Esophagus muscularis mucosa (tissue), 4 donors: Measurements from ENCODE around the gene STK4. TPM values are rescaled to one million over a fixed set of nuclear protein-coding genes. Genes with fewer than 3 reads are reported as not detected.

Experiments used
- DNase-seq: peaks from one replicate; pipeline ENCODE4 v3.0.0-alpha.2; 2017; ENCODE audit errors: extremely low spot score
- H3K27ac ChIP-seq, 4 donors: fragments of 200-600 bp; sonication (generic); replicated peaks in 1 of 4; 1 replicate in 3 of 4; 2 replicates in 1 of 4; pipeline ENCODE4 v1.5.1; 2016 to 2019; ENCODE audit warnings: mild to moderate bottlenecking in 1 of 4
- H3K27me3 ChIP-seq, 4 donors: fragments of 200-600 bp; sonication (generic); one replicate each; pipeline versions ENCODE4 v1.5.1 to v1.6.0; 2016 to 2019
- H3K36me3 ChIP-seq, 4 donors: fragments of 200-600 bp; sonication (generic); one replicate each; pipeline ENCODE4 v1.5.1; 2016 to 2019
- H3K4me1 ChIP-seq, 4 donors: fragments of 200-600 bp; sonication (generic); one replicate each; pipeline ENCODE4 v1.5.1; 2016 to 2019
- H3K4me3 ChIP-seq, 4 donors: fragments of 200-600 bp; sonication (generic); 1 replicate in 2 of 4; 2 replicates in 2 of 4; pipeline ENCODE4 v1.5.1; 2016 to 2019; ENCODE audit warnings: mild to moderate bottlenecking in 4 of 4, moderate library complexity in 1 of 4
- H3K9me3 ChIP-seq, 4 donors: fragments of 200-600 bp; sonication (generic); 1 replicate in 3 of 4; 2 replicates in 1 of 4; pipeline ENCODE4 v1.5.1; 2016 to 2019
- EP300 ChIP-seq: sonication (generic); formaldehyde crosslinking; IDR thresholded peaks from one replicate; pipeline ENCODE4 v1.6.1; 2017; ENCODE audit warnings: antibody characterized with exemption
- POLR2A ChIP-seq: fragments of 450-650 bp; IDR thresholded peaks from one replicate; pipeline ENCODE4 v1.6.1; 2017; ENCODE audit warnings: antibody characterized with exemption, moderate library complexity, mild to moderate bottlenecking, low read depth
- POLR2AphosphoS5 ChIP-seq, 2 donors: sonication (generic); formaldehyde crosslinking; IDR thresholded peaks; one replicate each; pipeline ENCODE4 v1.6.1; 2017; ENCODE audit warnings: antibody characterized with exemption in 2 of 2
- WGBS: methylation state at CpG from one replicate; pipeline ENCODE4 v1.1.5; 2018; 5-methylcytosine and 5-hydroxymethylcytosine counted together
- intact Hi-C: fragments of 100-400 bp; cut with DNase I; formaldehyde crosslinking; loops from one replicate; pipeline ENCODE4 v1.15.1; 2023
- total RNA-seq, 4 donors: library from RNA; depleted of rRNA; stranded (reverse); fragments of >200 nt; gene quantifications; one replicate each; pipeline versions ENCODE4 v1.1.0 to v1.2.1, GENCODE V29; 2016
- TF ChIP-seq, protein P1 (sequence below), 3 experiments: fragments of 200-600 bp in 2 of 3; fragments of 450-650 bp in 1 of 3; sonication (generic) in 2 of 3; IDR thresholded peaks; one replicate each; pipeline ENCODE4 v1.5.1; 2017 to 2019; ENCODE audit warnings: antibody characterized with exemption in 3 of 3, mild to moderate bottlenecking in 2 of 3, moderate library complexity in 1 of 3

STK4 gene
- total RNA-seq, 4 donors from 2014 or later = 26.0 to 31.6 (median 27.7) TPM

DNA sequence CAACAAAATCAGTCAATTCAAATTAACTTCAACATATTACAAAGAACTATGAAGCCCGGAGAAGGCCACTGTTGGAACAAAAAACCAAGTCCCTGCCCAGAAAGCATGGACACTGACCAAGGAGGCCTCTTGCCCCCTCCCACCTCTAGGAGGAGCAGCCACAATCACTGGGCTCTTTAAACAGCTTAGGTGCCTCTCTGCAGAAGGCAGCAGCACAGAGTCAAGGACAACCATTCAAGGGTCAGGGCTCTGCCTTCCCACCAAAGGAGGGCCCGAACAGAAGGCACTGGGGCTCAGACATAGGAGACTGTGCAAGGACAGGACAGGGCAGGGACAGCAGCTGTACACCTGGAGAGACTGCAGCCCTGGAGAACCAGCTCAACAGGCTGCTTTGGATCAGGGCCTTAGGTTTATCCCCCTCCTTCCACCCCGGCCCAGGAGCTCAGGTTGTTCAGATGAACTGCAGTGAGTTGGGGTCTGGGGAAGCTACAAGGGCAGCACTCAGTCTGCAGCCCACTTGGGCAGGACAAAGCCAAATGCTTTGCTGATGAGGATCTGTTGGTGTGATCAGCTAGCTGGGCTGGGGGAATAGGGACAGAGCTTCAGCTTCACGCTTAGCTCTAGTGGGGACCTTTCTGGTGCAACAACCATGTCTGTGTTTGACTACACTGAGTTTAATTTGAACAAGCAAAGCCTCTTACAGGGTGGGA, 23.9 kb upstream of the STK4 start:
- Histone ChIP-seq H3K4me3 (no peak overlapping the region), H3K27ac (no peak overlapping the region), H3K4me1 (no peaks in the 10 kb centered on the region), H3K9me3 (no peaks in the 10 kb centered on the region), H3K27me3 (no peaks in the 10 kb centered on the region), H3K36me3 (peaks cover 33 to 95% (median 74%) of the 10 kb centered on the region in 4 donors)
- no peak for DNase-seq
- TF ChIP-seq POLR2AphosphoS5 (IDR thresholded peaks at IDR 0.05) = no peak
- no peak for TF ChIP-seq EP300
- TF ChIP-seq, protein P1, sequence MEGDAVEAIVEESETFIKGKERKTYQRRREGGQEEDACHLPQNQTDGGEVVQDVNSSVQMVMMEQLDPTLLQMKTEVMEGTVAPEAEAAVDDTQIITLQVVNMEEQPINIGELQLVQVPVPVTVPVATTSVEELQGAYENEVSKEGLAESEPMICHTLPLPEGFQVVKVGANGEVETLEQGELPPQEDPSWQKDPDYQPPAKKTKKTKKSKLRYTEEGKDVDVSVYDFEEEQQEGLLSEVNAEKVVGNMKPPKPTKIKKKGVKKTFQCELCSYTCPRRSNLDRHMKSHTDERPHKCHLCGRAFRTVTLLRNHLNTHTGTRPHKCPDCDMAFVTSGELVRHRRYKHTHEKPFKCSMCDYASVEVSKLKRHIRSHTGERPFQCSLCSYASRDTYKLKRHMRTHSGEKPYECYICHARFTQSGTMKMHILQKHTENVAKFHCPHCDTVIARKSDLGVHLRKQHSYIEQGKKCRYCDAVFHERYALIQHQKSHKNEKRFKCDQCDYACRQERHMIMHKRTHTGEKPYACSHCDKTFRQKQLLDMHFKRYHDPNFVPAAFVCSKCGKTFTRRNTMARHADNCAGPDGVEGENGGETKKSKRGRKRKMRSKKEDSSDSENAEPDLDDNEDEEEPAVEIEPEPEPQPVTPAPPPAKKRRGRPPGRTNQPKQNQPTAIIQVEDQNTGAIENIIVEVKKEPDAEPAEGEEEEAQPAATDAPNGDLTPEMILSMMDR (IDR thresholded peaks at IDR 0.05) = no peak
- TF ChIP-seq POLR2A = no peak
- 85% methylated on average over 4 of the region's 4 CpGs for WGBS
- intact Hi-C loops = no loop called here

DNA sequence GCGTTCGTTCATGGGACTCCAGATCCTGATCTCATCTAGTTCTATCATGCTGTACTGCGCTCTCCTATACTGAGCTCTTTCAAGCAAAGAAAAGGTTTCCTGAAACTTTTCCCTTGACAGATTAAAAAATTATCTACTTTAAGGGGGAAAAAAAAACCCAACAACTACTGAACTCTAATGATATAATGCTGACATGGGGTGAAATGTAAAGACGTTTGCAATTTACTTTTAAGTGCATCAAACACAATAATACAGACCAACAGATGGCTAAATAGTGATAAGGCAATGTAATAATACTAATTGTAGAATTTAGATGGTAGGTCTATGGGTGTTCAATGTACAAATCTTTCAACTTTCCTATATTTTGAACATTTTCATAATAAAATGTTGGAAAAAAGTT, 22.5 kb upstream of the STK4 start:
- H3K4me1 ChIP-seq = no peaks in the 10 kb centered on the region
- no peaks in the 10 kb centered on the region for H3K9me3 ChIP-seq
- no peak overlapping the region for H3K4me3 ChIP-seq
- WGBS = 89% methylated on average over 4 of the region's 4 CpGs
- no peak overlapping the region for H3K27ac ChIP-seq
- no peak for TF ChIP-seq POLR2AphosphoS5 (IDR thresholded peaks at IDR 0.05)
- TF ChIP-seq POLR2A = no peak
- no peak for TF ChIP-seq EP300
- TF ChIP-seq, protein P1 (IDR thresholded peaks at IDR 0.05) = no peak
- intact Hi-C loops = no loop called here
- peaks cover 46 to 100% (median 83%) of the 10 kb centered on the region in 4 donors for H3K36me3 ChIP-seq
- no peak for DNase-seq
- no peaks in the 10 kb centered on the region for H3K27me3 ChIP-seq

DNA sequence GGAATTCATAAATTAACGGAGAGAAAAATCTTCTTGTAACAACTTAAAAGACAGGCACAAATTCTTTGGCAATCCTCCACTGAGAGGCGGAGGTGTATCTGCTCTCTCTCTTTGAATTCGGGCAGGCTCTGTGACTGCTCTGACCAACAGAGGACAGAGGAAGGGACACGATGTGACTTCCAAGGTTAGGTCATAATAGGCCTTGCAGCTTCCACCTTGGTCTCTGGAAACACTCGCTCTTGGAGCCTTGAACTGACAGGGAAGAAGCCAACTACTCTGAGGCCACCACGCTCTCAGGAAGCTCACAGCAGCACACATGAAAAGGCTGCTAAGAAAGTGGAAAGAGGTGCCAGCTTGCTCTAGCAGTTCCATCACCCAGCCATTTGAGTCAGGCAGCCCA, 21.1 kb upstream of the STK4 start:
- no peak for DNase-seq
- intact Hi-C loops = no loop called here
- WGBS = 87% methylated on average over 6 of the region's 6 CpGs
- no peak overlapping the region for H3K4me3 ChIP-seq
- TF ChIP-seq, protein P1 (IDR thresholded peaks at IDR 0.05) = no peak
- no peak for TF ChIP-seq POLR2AphosphoS5 (IDR thresholded peaks at IDR 0.05)
- no peak for TF ChIP-seq POLR2A
- no peak for TF ChIP-seq EP300
- H3K27ac ChIP-seq = no peak overlapping the region
- no peaks in the 10 kb centered on the region for H3K9me3 ChIP-seq
- H3K4me1 ChIP-seq = no peaks in the 10 kb centered on the region
- peaks cover 52 to 100% (median 93%) of the 10 kb centered on the region in 4 donors for H3K36me3 ChIP-seq
- H3K27me3 ChIP-seq = no peaks in the 10 kb centered on the region

DNA sequence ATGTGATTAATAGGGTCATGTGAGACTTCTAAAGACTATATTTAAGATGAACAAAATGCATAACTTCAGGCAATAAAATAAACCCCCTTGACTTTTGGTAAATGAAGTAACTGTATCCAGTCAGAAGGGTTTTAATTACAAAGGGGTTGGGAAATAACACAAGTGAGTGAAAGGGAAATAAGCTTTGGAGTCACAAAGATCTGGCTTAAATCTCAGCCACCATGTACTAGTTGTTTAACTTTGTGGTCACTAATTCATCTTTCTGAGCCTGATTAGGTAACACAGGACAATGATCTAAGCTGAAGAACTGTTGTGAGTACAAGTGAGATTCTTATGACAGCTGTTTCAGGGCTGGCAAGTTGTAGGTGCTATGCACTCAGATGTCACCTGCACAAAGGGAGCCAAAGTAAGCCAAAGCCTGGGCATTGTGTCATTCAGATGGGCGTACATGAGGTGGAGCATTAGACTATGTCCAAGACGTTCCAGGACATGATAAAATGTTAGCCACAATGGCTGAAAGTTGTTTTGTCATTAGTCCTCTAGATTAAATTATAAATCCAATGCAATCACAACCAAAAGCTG, 19.9 kb upstream of the STK4 start:
- Histone ChIP-seq H3K36me3 (peaks cover 63 to 100% (median 95%) of the 10 kb centered on the region in 4 donors), H3K4me1 (no peaks in the 10 kb centered on the region), H3K27ac (no peak overlapping the region), H3K4me3 (no peak overlapping the region), H3K27me3 (no peaks in the 10 kb centered on the region), H3K9me3 (no peaks in the 10 kb centered on the region)
- no peak for DNase-seq
- 48% methylated on average over 2 of the region's 2 CpGs for WGBS
- intact Hi-C loops = no loop called here
- TF ChIP-seq, protein P1 (IDR thresholded peaks at IDR 0.05) = no peak
- TF ChIP-seq POLR2A (no peak), EP300 (no peak), POLR2AphosphoS5 (IDR thresholded peaks at IDR 0.05) (no peak)
